ENCODE measurements around the gene RPRD1B.
"Not testable (repeated sequence)": the region's sequence is repeated elsewhere in the genome, so short reads cannot be mapped to it uniquely, and the experiment has no call there.

Gene RPRD1B

GRCh38 chr20:38076548-38076947, 43.0 kb downstream of the RPRD1B start:
- no peak for DNase-seq

DNA sequence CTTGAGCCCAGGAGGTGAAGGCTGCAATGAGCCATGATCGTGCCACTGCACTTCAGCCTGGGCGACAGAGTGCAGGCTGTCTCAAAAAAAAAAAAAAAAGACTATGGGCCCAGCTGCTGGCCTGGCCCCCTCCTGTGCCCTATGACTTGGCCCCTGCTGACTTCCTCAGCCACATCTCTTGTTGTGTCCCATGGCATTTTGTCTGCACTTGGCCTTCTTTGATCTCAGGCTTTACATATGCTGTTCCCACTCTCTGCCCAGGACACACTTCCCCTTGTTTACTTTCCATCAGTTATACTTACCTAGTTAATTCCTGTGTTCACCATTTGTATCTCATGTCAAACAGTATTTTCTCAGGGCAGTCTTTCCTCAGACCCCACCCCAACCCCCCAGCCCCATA, 44.5 kb downstream of the RPRD1B start:
- DNase-seq: no peak

GRCh38 chr20:38079353-38079752, 45.8 kb downstream of the RPRD1B start:
- DNase-seq: no peak

- no peak for DNase-seq
These were observed 48.0 kb downstream of the RPRD1B start for GRCh38 chr20:38081575-38081974.

DNA sequence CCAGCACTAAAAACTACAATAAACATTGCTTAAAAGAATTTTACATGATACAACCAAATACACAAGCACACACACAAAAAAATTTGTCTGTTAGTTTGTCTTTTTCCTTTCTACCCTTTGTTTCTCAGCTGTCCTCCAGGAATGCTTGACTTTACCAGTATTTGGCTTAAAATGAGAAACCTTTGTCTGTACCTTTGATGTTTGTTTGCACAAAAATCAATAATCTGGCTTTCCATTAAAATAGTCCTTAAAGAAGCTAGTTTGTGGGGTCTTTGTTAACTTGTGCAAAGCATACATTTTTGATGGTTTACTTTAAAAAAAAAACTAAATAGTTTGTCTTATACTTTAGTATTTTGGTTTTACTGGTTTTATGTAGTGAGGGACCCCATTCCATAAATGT, 49.3 kb downstream of the RPRD1B start:
- no peak for DNase-seq

DNA sequence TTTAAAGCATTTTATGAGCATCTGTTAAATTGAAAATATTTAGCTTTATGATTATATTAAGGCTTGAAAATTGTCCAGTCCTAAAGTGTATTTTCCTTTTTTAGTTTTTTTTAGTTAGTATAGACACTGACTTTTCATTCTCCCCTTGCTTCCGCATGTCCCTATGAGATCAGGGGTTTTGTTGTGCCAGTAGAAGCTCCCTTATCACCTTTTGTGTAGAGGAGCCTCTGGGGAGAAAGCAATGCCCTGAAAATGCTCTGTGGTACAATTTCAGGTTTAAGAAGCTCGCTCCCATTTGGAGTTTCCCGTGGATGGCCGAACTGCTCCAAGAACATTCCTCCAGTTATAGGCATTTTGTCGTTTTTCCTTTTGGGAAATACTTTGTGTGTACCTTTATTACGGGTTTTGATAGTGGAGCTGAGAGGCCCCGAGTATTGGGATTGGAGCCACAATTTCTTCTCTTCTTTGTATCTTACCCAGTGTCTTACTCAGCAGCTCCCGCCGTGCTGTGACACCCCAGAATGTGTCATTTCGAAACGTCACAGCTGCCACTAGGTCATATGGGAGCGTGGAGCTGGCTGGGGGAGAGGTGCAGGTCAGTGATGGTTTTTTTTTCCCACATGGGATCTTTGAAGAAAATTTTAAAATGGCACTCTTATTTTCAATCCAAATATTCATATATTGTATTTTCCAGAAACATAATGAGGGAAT, 49.9 kb downstream of the RPRD1B start:
- no peak for DNase-seq

DNA sequence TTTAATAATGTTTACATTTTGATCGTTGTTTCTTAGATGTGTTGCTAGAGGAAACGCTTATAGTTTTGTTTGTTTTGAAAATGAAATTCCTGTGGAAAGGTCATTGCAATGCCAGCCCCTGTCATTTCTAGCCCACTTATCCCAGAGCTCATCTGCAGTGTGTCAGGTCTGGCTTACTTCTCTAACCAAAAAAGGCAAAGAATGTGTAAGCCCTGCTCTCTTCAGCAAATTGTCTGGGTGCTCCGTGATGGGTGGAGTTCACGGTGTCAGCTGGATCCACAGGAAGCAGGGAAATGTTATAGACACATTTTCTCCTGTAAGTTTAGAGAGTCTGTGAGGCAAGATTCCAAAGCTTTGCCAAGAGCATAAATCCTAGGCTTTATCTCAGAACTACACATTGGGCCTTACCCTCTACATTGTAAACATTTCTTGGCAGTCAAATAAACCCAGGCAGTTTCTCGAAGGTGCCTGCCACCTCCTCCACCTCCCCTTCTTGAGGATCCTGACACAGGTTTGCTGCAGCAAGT, 50.9 kb downstream of the RPRD1B start:
- DNase-seq: no peak

- no peak for DNase-seq
These were observed 51.5 kb downstream of the RPRD1B start for GRCh38 chr20:38085026-38085425.

DNA sequence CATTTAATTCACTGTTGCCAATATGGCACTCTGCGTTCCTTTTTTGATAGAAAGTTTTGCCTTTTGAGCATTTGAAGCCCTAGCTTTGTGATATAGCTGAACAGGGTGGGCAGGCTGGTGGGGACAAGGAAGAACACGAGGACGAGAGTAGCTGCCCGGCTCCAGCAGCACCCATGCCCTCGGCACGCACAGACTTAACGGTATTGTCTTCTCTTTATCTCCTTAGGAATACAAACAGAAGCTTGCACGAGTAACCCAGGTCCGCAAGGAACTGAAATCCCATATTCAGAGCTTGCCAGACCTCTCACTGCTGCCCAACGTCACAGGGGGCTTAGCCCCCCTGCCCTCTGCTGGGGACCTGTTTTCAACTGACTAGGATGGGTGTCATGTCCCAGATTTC, 56.0 kb downstream of the RPRD1B start:
- no peak for DNase-seq

DNA sequence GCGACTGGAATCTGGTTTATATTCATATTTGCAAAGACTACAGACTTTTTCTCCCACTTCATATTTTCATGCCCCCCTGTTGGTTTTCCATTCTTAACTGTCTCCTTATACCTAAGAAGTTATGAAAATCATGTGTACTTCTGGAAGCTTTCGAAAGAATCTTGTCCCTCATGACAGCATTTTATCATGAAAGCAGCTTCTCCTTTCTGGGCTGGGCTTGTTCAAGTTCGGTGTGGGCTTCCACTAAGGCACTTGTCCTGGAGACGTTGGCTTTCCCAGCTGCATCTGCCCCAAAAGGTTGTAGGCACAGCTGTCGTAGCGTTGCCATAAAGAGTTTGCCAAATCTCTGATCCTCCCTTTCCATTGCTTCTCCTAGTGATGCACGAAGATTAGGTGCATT, 56.5 kb downstream of the RPRD1B start:
- DNase-seq: no peak

DNA sequence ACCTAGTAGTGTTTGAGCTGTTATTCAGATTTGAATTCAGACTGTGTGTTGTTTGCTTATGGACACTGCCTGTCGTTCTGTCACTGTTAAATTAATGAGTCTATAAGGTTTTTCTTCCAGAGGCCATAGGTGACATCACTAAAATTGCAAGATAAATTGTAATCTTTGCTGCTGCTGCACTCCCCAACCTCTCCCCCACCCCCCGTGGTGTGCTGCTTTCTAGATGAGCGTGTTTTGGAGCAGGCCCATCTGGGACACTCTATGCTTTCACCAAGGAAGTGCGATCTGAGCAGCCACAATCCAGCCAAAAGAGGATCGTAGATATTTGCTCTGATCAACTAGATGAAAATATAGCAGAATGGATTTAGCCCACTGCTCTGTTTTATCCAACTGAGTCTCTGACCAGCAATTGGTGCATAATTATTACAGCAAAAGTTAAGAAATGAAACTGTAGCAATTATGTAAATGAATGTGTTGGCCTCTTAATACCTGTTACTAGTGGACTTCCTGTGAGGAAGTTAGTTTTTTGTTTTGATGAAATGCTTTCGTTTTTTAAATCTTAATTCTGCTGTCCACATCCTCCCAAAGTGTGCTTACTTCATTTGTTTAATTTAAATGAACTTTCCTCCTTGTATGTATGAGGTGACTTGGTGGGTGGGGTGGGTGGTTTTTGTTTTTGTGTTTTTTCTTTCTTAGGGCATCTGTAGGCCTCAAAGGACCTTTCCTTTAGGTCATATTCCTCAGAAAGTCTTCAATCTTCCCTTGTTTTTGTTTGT, 58.1 kb downstream of the RPRD1B start:
- DNase-seq: no peak

DNA sequence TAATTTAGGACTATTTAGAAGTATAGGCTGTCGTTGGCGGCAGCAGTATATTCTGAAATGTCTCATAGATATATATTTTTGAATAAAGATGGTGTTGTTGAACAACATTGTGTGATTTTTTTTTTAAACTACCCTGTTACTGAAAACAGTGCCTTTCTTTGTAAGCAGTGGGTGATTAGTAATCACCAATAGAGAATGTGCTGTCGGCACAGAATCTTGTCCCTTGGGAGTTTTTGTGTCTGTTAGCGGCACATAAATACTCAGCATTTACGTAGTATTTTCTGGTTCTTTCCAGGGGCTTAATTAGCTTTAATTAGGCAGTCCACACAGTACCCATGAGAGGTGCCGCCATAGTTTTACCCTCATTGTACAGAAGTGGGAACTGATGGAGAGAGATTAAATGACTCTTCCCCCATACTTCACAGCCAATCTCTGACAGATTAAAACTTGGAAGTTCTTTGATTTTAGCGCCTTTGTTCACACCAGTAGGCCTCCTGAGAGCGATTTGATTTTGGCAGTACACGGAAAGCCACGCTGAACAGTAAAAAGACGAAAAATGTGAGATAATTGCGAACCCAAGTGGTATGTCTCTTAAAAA, 58.8 kb downstream of the RPRD1B start:
- no peak for DNase-seq

DNA sequence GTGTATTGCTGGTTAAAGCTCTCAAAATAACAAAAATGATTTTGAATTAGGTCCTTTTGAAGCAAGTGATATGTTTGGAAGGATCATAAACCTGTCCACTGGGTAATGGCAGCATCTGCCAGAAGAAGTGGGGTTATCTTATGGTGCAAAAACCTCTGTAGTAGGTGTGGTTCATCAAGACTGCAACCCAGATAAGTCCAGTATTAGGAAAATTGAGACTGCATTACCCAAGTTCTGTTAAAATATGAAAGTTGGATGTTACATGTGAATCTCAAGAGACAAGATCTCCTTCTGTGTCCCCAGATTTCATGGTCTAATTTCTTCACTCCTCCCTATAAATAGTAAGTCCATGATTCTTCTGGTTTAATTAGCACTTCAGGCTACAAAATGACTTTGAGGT, 59.4 kb downstream of the RPRD1B start:
- no peak for DNase-seq

DNA sequence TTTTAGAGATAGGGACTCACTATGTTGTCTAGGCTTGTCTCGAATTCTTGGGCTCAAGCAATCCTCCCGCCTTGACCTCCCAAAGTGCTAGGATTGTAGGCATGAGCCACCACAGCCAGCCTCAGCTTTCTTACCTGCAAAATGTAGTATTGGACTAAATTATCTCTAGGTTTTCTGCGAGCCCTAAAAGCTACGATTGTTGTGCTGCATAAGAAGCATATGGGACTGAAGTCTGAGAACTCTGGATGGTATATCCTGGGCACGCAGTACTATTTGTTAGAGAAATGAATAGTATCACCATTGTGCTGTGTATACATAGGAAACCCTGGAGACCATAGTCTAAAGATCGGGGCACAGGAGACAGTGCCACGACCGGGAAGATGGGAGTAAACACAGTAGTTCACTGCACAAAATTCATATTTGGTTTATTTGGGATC, 60.1 kb downstream of the RPRD1B start:
- DNase-seq: no peak

DNA sequence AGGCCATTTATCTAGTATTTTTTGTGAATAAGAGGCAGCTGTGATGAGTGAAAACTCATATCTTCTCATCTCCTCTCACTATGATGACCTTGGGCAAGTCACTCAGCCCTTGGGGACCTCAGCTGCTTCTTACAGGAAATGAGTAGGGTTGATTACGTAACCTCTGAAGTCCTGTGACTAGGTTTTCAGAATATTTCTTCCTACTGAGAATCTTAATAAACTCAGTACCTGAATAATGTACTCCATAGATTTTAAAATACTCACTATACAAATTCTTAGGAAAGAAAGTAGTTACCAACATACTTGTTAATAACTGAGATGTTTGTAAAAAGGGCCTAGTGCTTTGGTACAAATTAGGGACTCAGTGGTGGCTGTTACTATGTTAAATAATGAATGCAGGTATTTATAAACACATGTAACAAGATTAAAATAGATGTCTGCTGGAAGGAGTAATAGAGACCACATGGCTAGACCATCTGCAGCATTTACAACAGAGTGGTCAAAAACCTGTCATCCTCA, 60.9 kb downstream of the RPRD1B start:
- peak; percentile 21 for DNase-seq

- DNase-seq: no peak
These were observed 61.6 kb downstream of the RPRD1B start for GRCh38 chr20:38095017-38095686.

- no peak for DNase-seq
These were observed 65.4 kb downstream of the RPRD1B start for GRCh38 chr20:38098952-38099351.

DNA sequence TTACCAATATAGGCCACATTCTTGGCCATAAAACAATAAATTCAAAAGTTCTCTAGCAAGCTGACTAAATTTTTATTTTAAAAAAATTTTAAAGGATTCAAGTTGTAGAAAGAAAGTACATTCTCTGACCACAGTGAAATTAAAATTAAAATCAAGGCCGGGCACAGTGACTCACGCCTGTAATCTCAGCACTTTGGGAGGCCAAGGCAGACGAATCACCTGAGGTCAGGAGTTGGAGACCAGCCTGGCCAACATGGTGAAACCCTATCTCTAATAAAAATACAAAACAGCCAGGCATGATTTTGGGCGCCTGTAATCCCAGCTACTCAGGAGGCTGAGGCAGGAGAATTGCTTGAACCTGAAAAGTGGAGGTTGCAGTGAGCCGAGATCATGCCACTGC, 68.7 kb downstream of the RPRD1B start:
- DNase-seq: not testable (repeated sequence)

DNA sequence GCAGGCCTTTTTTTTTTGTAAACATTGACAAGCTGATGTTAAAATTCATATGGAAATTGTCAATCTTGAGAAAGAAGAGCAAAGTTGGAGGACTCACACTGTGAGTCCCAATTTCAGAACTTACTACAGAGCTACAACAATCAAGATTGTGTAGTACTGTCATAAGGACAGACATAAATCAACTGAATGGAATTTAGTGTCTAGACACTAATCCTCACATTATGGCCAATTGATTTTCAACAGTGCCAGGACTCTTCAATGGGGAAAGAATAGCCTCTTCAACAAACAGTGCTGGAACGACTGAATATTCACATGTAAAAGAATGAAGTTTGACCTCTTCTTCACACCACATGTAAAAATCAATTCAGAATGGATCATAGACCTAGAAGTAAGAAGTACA, 70.7 kb downstream of the RPRD1B start:
- no peak for DNase-seq

- no peak for DNase-seq
These were observed 72.9 kb downstream of the RPRD1B start for GRCh38 chr20:38106461-38106860.

DNA sequence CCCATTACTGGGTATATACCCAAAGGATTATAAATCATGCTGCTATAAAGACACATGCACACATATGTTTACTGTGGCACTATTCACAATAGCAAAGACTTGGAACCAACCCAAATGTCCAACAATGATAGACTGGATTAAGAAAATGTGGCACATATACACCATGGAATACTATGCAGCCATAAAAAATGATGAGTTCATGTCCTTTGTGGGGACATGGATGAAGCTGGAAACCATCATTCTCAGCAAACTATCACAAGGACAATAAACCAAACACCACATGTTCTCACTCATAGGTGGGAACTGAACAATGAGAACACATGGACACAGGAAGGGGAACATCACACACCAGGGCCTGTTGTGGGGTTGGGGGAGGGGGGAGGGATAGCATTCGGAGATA, 73.8 kb downstream of the RPRD1B start:
- not testable (repeated sequence) for DNase-seq

GRCh38 chr20:38107916-38108315, 74.4 kb downstream of the RPRD1B start:
- not testable (repeated sequence) for DNase-seq

DNA sequence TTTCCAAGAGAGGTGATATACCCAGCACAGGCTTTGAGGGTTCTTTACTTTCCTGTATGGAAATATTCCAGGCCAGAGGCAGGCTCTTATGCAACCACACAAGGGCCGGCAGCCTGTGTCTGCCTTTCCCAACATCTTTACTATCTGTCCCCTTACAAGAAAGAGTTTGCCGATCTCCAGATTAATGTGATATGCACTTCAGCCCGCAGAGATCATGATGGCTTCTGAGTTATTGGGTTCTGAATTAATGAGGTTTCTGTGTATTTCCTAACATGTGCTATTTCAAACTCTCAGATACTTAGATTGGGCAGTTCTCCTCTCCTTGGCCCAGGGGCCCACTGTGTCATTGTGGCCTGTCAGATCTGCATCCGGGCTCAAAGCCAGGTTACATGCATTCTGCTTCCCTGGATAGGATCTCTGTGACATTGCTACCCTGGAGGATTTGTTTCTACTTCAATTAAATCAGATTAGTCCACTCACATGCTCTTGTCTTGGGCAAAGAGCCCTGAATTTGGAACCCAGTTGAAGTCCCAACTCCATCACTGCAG, 75.0 kb downstream of the RPRD1B start:
- no peak for DNase-seq
